HepG2 (cell line): ENCODE measurements around the gene PRIM2. TPM values are rescaled to one million over a fixed set of nuclear protein-coding genes. Genes with fewer than 3 reads are reported as not detected.
"Not testable (repeated sequence)": the region's sequence is repeated elsewhere in the genome, so short reads cannot be mapped to it uniquely, and the experiment has no call there.

Source experiments
- ATAC-seq: fragments of 200-7000 bp; cut with Tn5 transposase; 3 replicates; pipeline ENCODE4 v1.9.1; 2020; ENCODE audit warnings: mild to moderate bottlenecking, moderate library complexity
- BruUV-seq: library from RNA; stranded (reverse); fragments of 400-500 nt; replicated peaks from 2 replicates; lab custom pipeline; 2021; lab: Mats Ljungman, UMichigan
- CTCF ChIA-PET: fragments of 300-600 bp; formaldehyde crosslinking; extraction: SDS; loops from one replicate; lab custom pipeline; 2021; ENCODE audit warnings: low total read pairs, inconsistent platforms, low intra/inter-chr PET ratio; lab: Yijun Ruan, JAX
- POLR2A ChIA-PET: fragments of 350-600 bp; sonication (Branson Sonifier 250); formaldehyde crosslinking; loops from one replicate; lab custom pipeline; 2020; ENCODE audit warnings: antibody characterized with exemption, inconsistent platforms; lab: Yijun Ruan, JAX
- DNase-seq: peaks from one replicate; pipeline ENCODE4 v3.0.0-alpha.2; 2015; ENCODE audit warnings: low spot score
- FAIRE-seq: peaks from 3 replicates; lab custom pipeline; 2011; peaks lifted over from hg19 to GRCh38; lab: Jason Lieb, UNC
- H2AFZ ChIP-seq: one replicate; pipeline ENCODE4 v1.6.1; 2011; ENCODE audit warnings: low read length, inconsistent platforms
- H3K27ac ChIP-seq: fragments of 300-600 bp; 3 replicates; pipeline ENCODE4 v1.8.0; 2011; ENCODE audit warnings: mixed run types, mild to moderate bottlenecking, mixed read lengths, low read length, inconsistent platforms; ENCODE audit not compliant: insufficient read depth; ENCODE audit errors: extremely low read length
- H3K27me3 ChIP-seq, 2 experiments: fragments of 200-600 bp in 1 of 2; 2 replicates in 1 of 2; 3 replicates in 1 of 2; pipeline versions ENCODE4 v1.6.0 to v1.8.0; 2011; ENCODE audit warnings: low read length in 2 of 2, mild to moderate bottlenecking in 2 of 2, moderate library complexity in 2 of 2, inconsistent platforms in 1 of 2; ENCODE audit not compliant: insufficient read depth in 2 of 2, control insufficient read depth in 1 of 2
- H3K36me3 ChIP-seq, 2 experiments: fragments of 200-600 bp in 1 of 2; replicated peaks in 1 of 2; 2 replicates in 1 of 2; 3 replicates in 1 of 2; pipeline versions ENCODE4 v1.5.1 to v1.8.0; 2011; ENCODE audit warnings: low read length in 2 of 2, inconsistent platforms in 1 of 2; ENCODE audit not compliant: insufficient read depth in 2 of 2, control insufficient read depth in 1 of 2
- H3K4me1 ChIP-seq: 2 replicates; pipeline ENCODE4 v1.5.1; 2012; ENCODE audit warnings: low read length, inconsistent platforms; ENCODE audit not compliant: insufficient read depth
- H3K4me2 ChIP-seq: 2 replicates; pipeline ENCODE4 v1.6.0; 2011; ENCODE audit warnings: low read depth, low read length, inconsistent platforms
- H3K4me3 ChIP-seq, 3 experiments: fragments of 200-600 bp in 1 of 3; sonication (generic), shearing (Covaris generic) in 1 of 3; replicated peaks in 1 of 3; 2 replicates each; pipeline ENCODE4 v1.5.1; 2011 to 2016; ENCODE audit warnings: low read length in 3 of 3, inconsistent platforms in 2 of 3, low read depth in 2 of 3, mild to moderate bottlenecking in 2 of 3, control low read depth in 1 of 3, mixed read lengths in 1 of 3; ENCODE audit not compliant: insufficient read depth in 1 of 3
- H3K79me2 ChIP-seq: one replicate; pipeline ENCODE4 v1.6.1; 2011; ENCODE audit warnings: low read length, inconsistent platforms; ENCODE audit not compliant: insufficient read depth
- H3K9ac ChIP-seq: 2 replicates; pipeline ENCODE4 v1.6.0; 2011; ENCODE audit warnings: mild to moderate bottlenecking, low read depth, low read length, inconsistent platforms; ENCODE audit not compliant: insufficient read depth
- H3K9me3 ChIP-seq: 2 replicates; pipeline ENCODE4 v1.5.1; 2012; ENCODE audit warnings: mild to moderate bottlenecking, low read length
- H4K20me1 ChIP-seq: 2 replicates; pipeline ENCODE4 v1.6.0; 2011; ENCODE audit warnings: inconsistent platforms, mild to moderate bottlenecking, low read length, moderate library complexity; ENCODE audit not compliant: insufficient read depth
- ARID3A ChIP-seq: IDR thresholded peaks from 2 replicates; pipeline ENCODE4 v1.6.1; 2012; ENCODE audit warnings: low read depth, low read length, improper control_type of control experiment
- CTCF ChIP-seq: sonication (generic); formaldehyde crosslinking; IDR thresholded peaks from 2 replicates; pipeline ENCODE4 v1.5.0; 2020; ENCODE audit warnings: mild to moderate bottlenecking, missing genetic modification reagents, moderate library complexity
- STAG1 ChIP-seq: sonication (generic); formaldehyde crosslinking; IDR thresholded peaks from 2 replicates; pipeline ENCODE4 v1.4.0; 2020; ENCODE audit warnings: missing genetic modification reagents
- WGBS: methylation state at CpG from one replicate; pipeline ENCODE4 v1.1.6; 2017; ENCODE audit warnings: low lambda C conversion rate; 5-methylcytosine and 5-hydroxymethylcytosine counted together
- in situ Hi-C: cut with HindIII; loops from 2 replicates; pipeline ENCODE4 v1.10.0; 2017; ENCODE audit warnings: low pct_unique_long_range_greater_than_20kb; ENCODE audit not compliant: extremely low pct_ligation_motif_present
- intact Hi-C: fragments of 100-400 bp; cut with micrococcal nuclease; formaldehyde crosslinking; loops from one replicate; pipeline ENCODE4 v1.10.0; 2022; ENCODE audit not compliant: unreplicated experiment
- polyA plus RNA-seq, 8 experiments: library from polyadenylated mRNA; depleted of rRNA in 3 of 8; stranded (reverse) in 7 of 8; unstranded in 1 of 8; fragments of >200 nt; fragmentation: Illumina TruSeq in 4 of 8; extraction: Trizol in 4 of 8; gene quantifications; 2 replicates each; pipeline versions ENCODE4 v1.2.1 to v1.2.3, GENCODE V29; 2011 to 2016; ENCODE audit warnings: low read depth in 4 of 8, missing spikeins in 1 of 8, mixed read lengths in 1 of 8; ENCODE audit not compliant: insufficient read depth in 1 of 8
- total RNA-seq, 5 experiments: library from RNA; depleted of rRNA; stranded (reverse); fragments of >200 nt; fragmentation: Illumina TruSeq; extraction: Trizol; gene quantifications; 2 replicates each; pipeline ENCODE4 v1.2.3, GENCODE V29; 2016; ENCODE audit warnings: low read depth in 1 of 5

PRIM2 gene
- total and polyA plus RNA-seq, 2 of the 13 experiments (the other 11 are each of a cell fraction or from before 2014, with no cell fraction given): 8.0 to 52.7 TPM

- H3K27me3 ChIP-seq, DNase-seq, H3K9ac ChIP-seq, H2AFZ ChIP-seq, CTCF ChIA-PET, in situ Hi-C loops, intact Hi-C loops, POLR2A ChIA-PET, H3K4me1 ChIP-seq, H3K9me3 ChIP-seq, ATAC-seq, H3K4me3 ChIP-seq, H4K20me1 ChIP-seq, H3K27ac ChIP-seq, BruUV-seq, H3K36me3 ChIP-seq, FAIRE-seq, H3K4me2 ChIP-seq, H3K79me2 ChIP-seq: not testable (repeated sequence)
- WGBS: 96% methylated on average over 1 of the region's 1 CpG
These were observed 255.4 kb downstream of the PRIM2 start for GRCh38 chr6:57572844-57573243.

- intact Hi-C loops, H3K9me3 ChIP-seq, H2AFZ ChIP-seq, H3K27me3 ChIP-seq, H3K79me2 ChIP-seq, H3K4me1 ChIP-seq, H3K4me3 ChIP-seq, POLR2A ChIA-PET, ATAC-seq, CTCF ChIA-PET, H3K36me3 ChIP-seq, H3K9ac ChIP-seq, in situ Hi-C loops, FAIRE-seq, H3K4me2 ChIP-seq, H3K27ac ChIP-seq, DNase-seq, H4K20me1 ChIP-seq, BruUV-seq: not testable (repeated sequence)
- 90% methylated on average over 1 of the region's 1 CpG for WGBS
These were observed 259.6 kb downstream of the PRIM2 start for GRCh38 chr6:57577023-57577422.

- not testable (repeated sequence) for H3K79me2 ChIP-seq, H3K27me3 ChIP-seq, H3K9ac ChIP-seq, H3K9me3 ChIP-seq, H3K27ac ChIP-seq, H3K4me3 ChIP-seq, BruUV-seq, DNase-seq
- ATAC-seq: peak; percentile 60; the same call in 2 of the 3 replicates
- TF ChIP-seq CTCF (CRISPR knock-in tag) (0 out of 2 replicates have a peak, but pooled peaks have one; percentile 20), STAG1 (CRISPR knock-in tag) (peak; percentile 60), ARID3A (peak; percentile 21; the same call in 1 of the 2 replicates)
- TF ChIP-seq, all 625 proteins: peak for 3; not testable (repeated sequence) for 622
- FAIRE-seq, H2AFZ ChIP-seq, intact Hi-C loops, H3K36me3 ChIP-seq, in situ Hi-C loops, H3K4me1 ChIP-seq, H4K20me1 ChIP-seq, CTCF ChIA-PET, POLR2A ChIA-PET, H3K4me2 ChIP-seq: not testable (repeated sequence)
These were observed 262.1 kb downstream of the PRIM2 start for GRCh38 chr6:57579489-57579888.
